Right lobe of liver (tissue), 6 donors: ENCODE results near the gene POC5. TPM values are rescaled to one million over a fixed set of nuclear protein-coding genes. Genes with fewer than 3 reads are reported as not detected.
"Not testable (repeated sequence)": the region's sequence is repeated elsewhere in the genome, so short reads cannot be mapped to it uniquely, and the experiment has no call there.

Experiments used
- ATAC-seq, 4 donors: fragments of 200-7000 bp; cut with Tn5 transposase; one replicate each; pipeline ENCODE4 v1.9.1; 2020; ENCODE audit warnings: mild to moderate bottlenecking in 4 of 4, moderate library complexity in 4 of 4
- DNase-seq, 3 donors: peaks; one replicate each; pipeline ENCODE4 v3.0.0-alpha.2; 2020
- H3K27ac ChIP-seq, 3 donors: fragments of 200-600 bp; one replicate each; pipeline ENCODE4 v1.8.0; 2022
- H3K27me3 ChIP-seq, 2 donors: fragments of 200-600 bp; one replicate each; pipeline ENCODE4 v1.8.0; 2022
- H3K36me3 ChIP-seq, 4 donors: fragments of 200-600 bp; sonication (generic) in 1 of 4; one replicate each; pipeline versions ENCODE4 v1.5.1 to v1.8.0; 2017 to 2022; ENCODE audit warnings: control low read depth in 1 of 4
- H3K4me1 ChIP-seq, 4 donors: fragments of 200-600 bp; sonication (generic) in 1 of 4; one replicate each; pipeline versions ENCODE4 v1.5.1 to v1.8.0; 2017 to 2022; ENCODE audit warnings: control low read depth in 1 of 4
- H3K4me3 ChIP-seq, 3 donors: fragments of 200-600 bp; one replicate each; pipeline ENCODE4 v1.8.0; 2022
- H3K9me3 ChIP-seq, 4 donors: fragments of 200-600 bp; sonication (generic) in 1 of 4; one replicate each; pipeline versions ENCODE4 v1.5.1 to v1.8.0; 2017 to 2022; ENCODE audit warnings: control low read depth in 1 of 4
- CTCF ChIP-seq, 4 donors: fragments of 200-600 bp in 3 of 4; fragments of 450-650 bp in 1 of 4; IDR thresholded peaks; one replicate each; pipeline versions ENCODE4 v1.5.1 to v1.8.0; 2016 to 2022; ENCODE audit warnings: antibody characterized with exemption in 4 of 4, mild to moderate bottlenecking in 2 of 4
- POLR2A ChIP-seq: fragments of 450-650 bp; IDR thresholded peaks from one replicate; pipeline ENCODE4 v1.6.1; 2017; ENCODE audit warnings: antibody characterized with exemption, mild to moderate bottlenecking
- WGBS: methylation state at CpG from one replicate; pipeline ENCODE4 v1.1.6; 2018; ENCODE audit warnings: low coverage, low lambda C conversion rate; ENCODE audit not compliant: insufficient coverage; ENCODE audit errors: missing lambda C conversion rate; 5-methylcytosine and 5-hydroxymethylcytosine counted together
- intact Hi-C, 2 donors: fragments of 100-400 bp; cut with DNase I; formaldehyde crosslinking; loops; one replicate each; pipeline versions ENCODE4 v1.11.2 to v1.14.1; 2022
- total RNA-seq, 6 experiments: library from RNA; depleted of rRNA in 2 of 6; stranded (reverse); fragments of >200 nt in 2 of 6; fragmentation: NEBNext Ultra II Directional in 3 of 6; extraction: Animal tissue kit (Norgen Biotek cat#: 25700) in 3 of 6; gene quantifications; one replicate each; pipeline versions ENCODE4 v1.1.0 to v1.2.4, GENCODE V29; 2016 to 2023
- donor health status: DM: no; HTN: yes; CAD: no.
- donor health status: DM: no; HTN: no; CAD: no.
- donor health status: DM: no; HTN: no; CAD: no.
- donor health status: DM: no; HTN: yes; CAD: no.
- donor health status: DM: no; HTN: yes; CAD: no.

The POC5 gene
- total RNA-seq, 6 experiments from 2014 or later = 1.8 to 10.0 (median 2.8) TPM

- TF ChIP-seq CTCF (IDR thresholded peaks at IDR 0.05) = no peak
- TF ChIP-seq POLR2A = no peak
- 97% methylated on average over 4 of the region's 4 CpGs for WGBS
- intact Hi-C loops = no loop called here
Measured at GRCh38 chr5:75701856-75702255, 15.4 kb downstream of the POC5 start.

GRCh38 chr5:75695472-75696351 lies 21.5 kb downstream of the POC5 start:
- H3K9me3 ChIP-seq, ATAC-seq, DNase-seq, H3K4me3 ChIP-seq, H3K27me3 ChIP-seq, H3K36me3 ChIP-seq, H3K4me1 ChIP-seq, intact Hi-C loops, H3K27ac ChIP-seq: not testable (repeated sequence)
- 89% methylated on average over 13 of the region's 22 CpGs for WGBS

More at GRCh38 chr5:75701856-75702255, 15.4 kb downstream of the POC5 start:
- Histone ChIP-seq H3K9me3 (no peaks in the 10 kb centered on the region), H3K27me3 (no peaks in the 10 kb centered on the region), H3K36me3 (peaks cover 0 to 12% (median under 1%) of the 10 kb centered on the region in 4 donors), H3K4me1 (no peaks in the 10 kb centered on the region), H3K27ac (no peak overlapping the region), H3K4me3 (no peak overlapping the region)
- DNase-seq (no peak), ATAC-seq (no peak)

- no peak for DNase-seq
- no peak overlapping the region for H3K4me3 ChIP-seq
- TF ChIP-seq CTCF (IDR thresholded peaks at IDR 0.05) (no peak), POLR2A (no peak)
- no peaks in the 10 kb centered on the region for H3K4me1 ChIP-seq
- no peaks in the 10 kb centered on the region for H3K27me3 ChIP-seq
- no peak for ATAC-seq
- intact Hi-C loops = no loop called here
- 93% methylated on average over 1 of the region's 1 CpG for WGBS
- peaks cover 0 to 13% (median 4%) of the 10 kb centered on the region in 4 donors for H3K36me3 ChIP-seq
- H3K27ac ChIP-seq = no peak overlapping the region
- H3K9me3 ChIP-seq = no peaks in the 10 kb centered on the region
Measured at GRCh38 chr5:75694781-75695180, 22.5 kb downstream of the POC5 start.

GRCh38 chr5:75690669-75691068 lies 26.6 kb downstream of the POC5 start:
- Histone ChIP-seq H3K4me1 (peaks cover 0 to 4% (median 1%) of the 10 kb centered on the region in 4 donors), H3K9me3 (no peaks in the 10 kb centered on the region), H3K27me3 (no peaks in the 10 kb centered on the region), H3K36me3 (peaks cover 0 to 28% (median 7%) of the 10 kb centered on the region in 4 donors), H3K4me3 (no peak overlapping the region), H3K27ac (no peak overlapping the region)
- TF ChIP-seq CTCF (IDR thresholded peaks at IDR 0.05) = no peak
- no peak for TF ChIP-seq POLR2A
- no peak for DNase-seq
- ATAC-seq = no peak
- intact Hi-C loops = no loop called here
- 100% methylated on average over 1 of the region's 1 CpG for WGBS

GRCh38 chr5:75686480-75686879 lies 30.8 kb downstream of the POC5 start:
- ATAC-seq = no peak
- Histone ChIP-seq H3K4me3 (no peak overlapping the region), H3K36me3 (peaks cover 0 to 20% (median 7%) of the 10 kb centered on the region in 4 donors)

More at GRCh38 chr5:75686480-75686879, 30.8 kb downstream of the POC5 start:
- H3K27me3 ChIP-seq = no peaks in the 10 kb centered on the region
- H3K4me1 ChIP-seq = peaks cover 0 to 4% (median 1%) of the 10 kb centered on the region in 4 donors
- no peaks in the 10 kb centered on the region for H3K9me3 ChIP-seq
- no peak for DNase-seq
- intact Hi-C loops = no loop called here
- no peak overlapping the region for H3K27ac ChIP-seq
- TF ChIP-seq CTCF (IDR thresholded peaks at IDR 0.05) = no peak
- TF ChIP-seq POLR2A = no peak
